Stimulated activated CD4-positive, alpha-beta T cell treated with anti-CD3 and anti-CD28 coated beads, Interleukin-1b, Interleukin-23, amount 100 ng/mL, for 24 hours (primary cell): ENCODE results near the gene SEPTIN12.

ENCODE experiments used
- DNase-seq, 4 experiments: peaks; one replicate each; pipeline ENCODE4 v3.0.0-alpha.2; 2020; ENCODE audit warnings: low read depth in 4 of 4, low spot score in 1 of 4

The SEPTIN12 gene, protein sequence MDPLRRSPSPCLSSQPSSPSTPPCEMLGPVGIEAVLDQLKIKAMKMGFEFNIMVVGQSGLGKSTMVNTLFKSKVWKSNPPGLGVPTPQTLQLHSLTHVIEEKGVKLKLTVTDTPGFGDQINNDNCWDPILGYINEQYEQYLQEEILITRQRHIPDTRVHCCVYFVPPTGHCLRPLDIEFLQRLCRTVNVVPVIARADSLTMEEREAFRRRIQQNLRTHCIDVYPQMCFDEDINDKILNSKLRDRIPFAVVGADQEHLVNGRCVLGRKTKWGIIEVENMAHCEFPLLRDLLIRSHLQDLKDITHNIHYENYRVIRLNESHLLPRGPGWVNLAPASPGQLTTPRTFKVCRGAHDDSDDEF

DNA sequence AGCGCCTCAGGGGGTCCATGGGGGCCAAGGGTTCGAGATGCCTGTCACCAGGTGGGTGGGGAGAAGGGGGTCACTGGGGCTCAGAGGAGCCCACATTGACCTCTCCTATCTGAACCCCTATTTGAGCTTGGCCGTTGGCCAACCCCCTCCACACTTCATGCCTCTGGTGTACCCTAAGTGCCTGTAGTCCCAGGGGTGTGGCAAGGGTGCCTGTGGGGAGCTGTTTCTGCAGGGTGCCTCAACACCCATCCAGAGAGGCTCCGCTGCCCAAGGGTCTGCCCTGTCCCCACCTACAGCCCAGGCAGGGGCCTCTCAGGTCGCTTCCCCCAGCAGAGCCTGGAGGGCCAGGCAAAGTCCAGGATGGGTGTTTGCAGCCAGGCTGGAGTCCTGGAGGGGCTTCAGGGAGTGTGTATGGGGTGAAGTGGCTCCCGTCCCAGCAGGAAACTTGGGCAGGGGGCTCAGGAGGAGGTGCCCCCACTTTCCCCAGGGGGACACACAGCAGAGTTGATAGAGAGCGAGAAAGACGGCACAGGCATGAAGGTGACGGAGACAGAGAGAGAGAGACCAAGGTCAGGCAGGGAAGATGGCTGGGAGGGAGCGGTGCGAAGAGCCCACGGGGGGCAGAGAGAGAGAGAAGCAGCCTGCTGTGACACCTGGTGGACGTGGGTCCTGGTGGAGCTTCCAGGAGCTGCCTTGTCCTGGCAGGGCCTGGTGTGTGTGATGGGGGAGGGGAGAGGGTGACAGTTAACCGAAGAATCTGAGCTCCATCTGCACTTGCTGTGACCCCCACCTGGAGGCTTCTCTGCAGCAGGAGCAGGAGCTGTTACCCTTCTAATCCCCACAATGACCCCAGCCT is at the start of gene SEPTIN12:
Gene SEPTIN12, minus strand, starts transcription at position 719 of the 856 bp plus-strand sequence. Its CDS starts 700 bp downstream, at position 19.
- DNase-seq: no peak

DNA sequence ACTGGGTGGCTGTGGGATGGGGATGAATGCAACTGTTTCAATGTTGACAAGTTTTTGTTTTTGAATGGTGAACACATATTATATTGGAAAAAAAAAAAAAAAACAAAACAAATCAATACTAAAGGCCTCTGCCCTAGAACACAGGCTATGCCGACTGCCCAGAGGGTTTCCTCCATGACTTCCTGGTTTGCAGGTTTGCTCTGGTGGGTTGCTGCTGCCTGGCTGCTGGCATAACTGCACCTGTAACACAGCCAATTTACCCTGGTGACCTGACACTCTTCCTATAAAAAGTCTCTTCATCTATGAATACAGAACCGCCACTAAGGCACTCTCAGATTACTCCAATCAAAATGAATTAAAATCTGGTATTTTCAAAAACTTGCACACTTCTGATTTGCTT is 48.6 kb upstream of the SEPTIN12 start:
- DNase-seq: no peak

DNA sequence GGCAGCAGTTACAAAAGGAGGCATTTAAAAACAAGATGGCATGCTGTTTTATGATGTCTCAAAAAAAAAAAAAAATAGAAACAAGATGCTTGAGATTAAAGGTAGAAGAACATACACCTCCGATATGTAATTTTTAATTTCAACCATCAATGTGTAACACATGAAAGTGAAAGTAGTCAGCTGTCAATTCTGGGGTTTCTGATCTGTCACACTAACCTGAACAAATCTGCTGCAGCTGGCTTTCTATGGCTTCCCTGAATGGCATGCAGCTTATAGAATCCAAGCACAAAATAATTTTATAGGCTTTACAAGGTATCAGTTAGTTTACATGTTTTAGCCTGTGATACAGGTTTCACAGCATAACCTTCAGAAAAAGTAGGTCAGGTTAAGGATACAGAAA is 45.4 kb upstream of the SEPTIN12 start:
- no peak for DNase-seq

DNA sequence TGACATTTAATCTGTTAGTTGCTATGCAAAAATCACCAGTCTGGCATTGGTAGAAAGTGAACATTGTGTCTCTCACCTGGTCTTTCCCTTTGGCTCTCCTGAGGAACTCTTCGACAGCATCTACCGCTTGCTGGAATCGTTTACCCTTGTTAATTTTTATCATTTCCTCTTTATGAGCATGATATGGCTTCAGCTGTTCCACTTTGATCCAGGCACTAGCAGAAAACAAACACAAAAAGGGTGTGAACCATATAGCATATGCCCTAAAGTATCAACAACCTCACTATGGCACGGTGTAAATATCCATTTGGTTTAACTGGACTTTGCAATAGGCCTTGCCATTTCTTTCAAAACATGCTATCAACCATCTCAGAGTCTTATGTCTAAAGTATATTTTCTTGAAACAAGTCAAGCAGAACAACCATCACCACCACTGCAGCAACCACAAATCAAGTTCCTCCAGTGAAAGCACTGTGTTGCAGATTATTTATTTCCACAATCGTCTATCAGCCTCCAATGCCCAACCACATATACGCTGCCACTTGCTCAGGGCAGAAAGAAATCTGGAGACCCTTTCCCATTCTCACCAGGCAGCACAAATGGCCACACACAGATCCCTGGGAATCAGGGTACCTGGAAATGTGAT is 44.7 kb upstream of the SEPTIN12 start:
- DNase-seq: no peak

DNA sequence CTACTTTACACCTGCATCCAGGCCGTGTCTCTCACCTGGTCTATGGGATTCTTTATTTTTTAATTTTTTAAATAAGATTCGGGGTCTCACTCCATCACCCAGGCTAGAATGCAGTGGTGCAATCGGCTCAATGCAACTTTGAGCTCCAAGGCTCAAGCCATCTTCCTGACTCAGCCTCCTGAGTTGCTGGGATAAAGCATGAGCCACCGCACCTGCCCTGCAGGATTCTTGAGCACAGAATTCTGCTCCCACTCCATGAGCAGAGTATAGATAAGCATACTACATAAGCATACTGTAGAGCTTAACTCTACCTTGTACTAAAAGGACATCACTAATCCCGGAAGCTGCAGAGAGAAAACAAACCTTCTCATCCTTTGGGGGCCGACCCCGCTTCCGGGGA is 43.5 kb upstream of the SEPTIN12 start:
- DNase-seq: no peak

DNA sequence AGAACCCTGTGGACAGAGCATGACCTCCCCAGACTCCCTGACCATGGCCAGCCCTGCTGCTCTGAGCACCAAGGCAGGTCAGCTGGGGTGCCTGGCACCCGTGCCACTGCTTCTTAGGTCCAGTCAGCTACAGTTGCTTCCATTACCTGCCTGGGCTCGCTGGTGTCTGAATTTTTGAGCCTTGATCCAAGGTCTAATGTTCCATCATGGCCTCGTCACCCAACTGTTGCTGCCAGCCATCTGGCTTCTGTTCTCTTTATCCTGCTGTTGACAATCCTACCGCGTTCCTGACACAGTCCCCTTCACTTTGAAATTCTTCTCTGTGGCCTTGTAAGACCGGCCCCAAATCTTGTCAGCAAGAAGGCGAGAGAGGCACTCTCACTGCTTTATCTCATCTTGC is 42.3 kb upstream of the SEPTIN12 start:
- no peak for DNase-seq

DNA sequence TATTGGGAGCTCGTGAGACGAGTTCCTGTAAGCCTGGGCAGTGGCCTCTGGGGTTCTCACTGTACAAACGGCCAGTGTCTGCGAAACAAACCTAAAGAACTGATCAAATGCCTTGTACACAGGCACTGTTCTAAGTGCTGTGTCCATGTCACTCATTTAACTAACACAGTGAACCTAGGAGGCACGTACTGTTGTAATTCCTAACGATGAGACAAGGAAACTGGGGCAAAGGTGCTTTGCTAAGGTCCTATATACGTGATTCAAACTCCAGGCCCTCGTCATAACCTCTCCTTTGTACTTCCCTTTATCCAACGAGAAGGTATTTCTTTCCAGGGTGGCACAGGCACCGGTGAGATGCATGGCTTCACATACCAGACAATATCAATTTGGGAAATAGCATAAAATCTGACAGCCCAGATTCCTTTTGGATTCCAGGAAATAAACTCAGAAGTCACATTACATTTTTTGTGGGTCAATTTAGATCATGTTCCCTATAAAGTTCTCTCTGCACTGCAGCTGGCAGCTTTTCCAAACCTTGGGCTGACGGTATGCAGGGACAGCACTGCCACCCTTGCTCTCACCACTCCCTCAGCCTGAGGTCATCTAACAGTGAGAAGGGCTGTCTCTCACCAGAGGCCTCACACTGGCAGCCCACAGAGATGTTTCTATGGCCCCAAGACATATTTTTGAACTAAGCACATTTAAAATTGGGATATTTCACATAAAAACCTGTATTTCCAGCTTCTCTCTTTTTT is 40.6 kb upstream of the SEPTIN12 start:
- DNase-seq: no peak

DNA sequence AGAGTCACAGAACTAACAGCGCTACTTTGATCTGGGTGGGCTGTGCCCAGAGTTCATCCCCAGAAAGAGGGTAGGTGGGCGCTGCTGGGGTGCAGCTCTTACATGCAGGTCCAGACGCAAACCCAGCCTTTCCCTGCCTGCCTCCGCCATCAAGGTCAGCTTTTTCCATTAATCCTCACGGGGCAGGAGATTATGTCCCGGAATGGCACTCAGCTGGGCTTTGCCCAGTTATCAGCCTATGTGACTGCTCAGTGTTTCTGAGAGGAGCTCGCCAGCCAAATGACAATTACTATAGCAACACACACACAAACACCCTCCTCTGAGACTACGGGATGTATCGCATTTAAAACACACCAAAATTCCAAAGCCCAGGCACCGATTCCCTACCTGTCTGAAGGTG is 38.8 kb upstream of the SEPTIN12 start:
- no peak for DNase-seq

DNA sequence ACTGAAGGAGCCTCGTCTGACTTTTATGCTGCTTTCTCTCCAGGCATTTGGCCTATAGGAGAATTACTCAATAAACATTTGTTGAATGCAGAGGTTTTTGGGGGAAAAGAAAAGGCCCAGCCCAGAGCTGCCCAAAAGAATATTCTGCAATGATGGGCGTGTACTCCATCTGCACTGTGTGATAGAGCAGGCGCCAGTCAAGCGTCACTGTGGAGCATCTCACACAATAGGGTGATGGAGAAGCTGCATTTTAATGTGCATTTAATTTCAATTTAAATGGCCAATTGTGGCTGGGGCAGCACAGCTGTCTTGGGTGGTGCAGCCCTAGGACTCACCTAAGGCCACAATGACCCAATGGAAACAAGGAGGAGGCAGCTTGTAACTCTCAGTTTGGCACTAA is 38.4 kb upstream of the SEPTIN12 start:
- DNase-seq: no peak

DNA sequence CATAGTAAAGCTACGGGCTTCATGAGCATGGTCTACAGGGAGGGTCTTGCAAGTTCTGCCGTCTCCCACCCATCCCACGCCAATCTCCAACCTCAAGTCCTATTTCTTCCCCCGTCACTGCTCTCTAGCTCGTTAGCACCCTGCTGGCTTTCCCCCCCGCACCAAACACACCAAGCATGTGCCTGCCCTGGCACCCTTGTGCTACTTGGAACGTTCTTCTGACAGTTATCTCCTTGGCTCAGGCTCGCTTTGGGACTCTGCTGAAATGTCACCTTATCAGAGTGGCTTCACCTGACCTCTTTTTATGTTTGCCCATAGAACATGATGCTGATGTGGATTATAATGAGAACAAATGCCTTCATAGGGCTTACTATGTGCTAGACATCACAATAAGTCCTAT is 37.1 kb upstream of the SEPTIN12 start:
- no peak for DNase-seq

DNA sequence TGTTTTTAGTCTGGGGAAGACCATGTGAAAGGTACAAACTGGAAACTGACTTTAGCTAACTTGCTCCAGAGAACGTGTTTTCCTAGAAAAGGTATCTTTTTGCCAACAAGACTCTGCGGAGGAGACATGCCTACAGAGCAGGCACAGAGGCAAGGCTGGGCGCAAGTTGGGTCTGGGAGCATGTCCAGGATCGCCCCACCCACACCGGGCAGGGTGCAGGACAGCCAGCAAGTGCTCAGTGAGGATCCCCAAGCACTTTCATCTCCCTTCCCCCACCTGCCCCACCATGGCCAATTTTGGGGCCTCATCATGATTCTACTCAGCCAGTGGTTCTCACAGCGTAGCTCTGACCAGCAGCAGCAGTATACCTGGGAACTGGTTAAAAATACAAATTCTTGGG is 32.5 kb upstream of the SEPTIN12 start:
- no peak for DNase-seq

DNA sequence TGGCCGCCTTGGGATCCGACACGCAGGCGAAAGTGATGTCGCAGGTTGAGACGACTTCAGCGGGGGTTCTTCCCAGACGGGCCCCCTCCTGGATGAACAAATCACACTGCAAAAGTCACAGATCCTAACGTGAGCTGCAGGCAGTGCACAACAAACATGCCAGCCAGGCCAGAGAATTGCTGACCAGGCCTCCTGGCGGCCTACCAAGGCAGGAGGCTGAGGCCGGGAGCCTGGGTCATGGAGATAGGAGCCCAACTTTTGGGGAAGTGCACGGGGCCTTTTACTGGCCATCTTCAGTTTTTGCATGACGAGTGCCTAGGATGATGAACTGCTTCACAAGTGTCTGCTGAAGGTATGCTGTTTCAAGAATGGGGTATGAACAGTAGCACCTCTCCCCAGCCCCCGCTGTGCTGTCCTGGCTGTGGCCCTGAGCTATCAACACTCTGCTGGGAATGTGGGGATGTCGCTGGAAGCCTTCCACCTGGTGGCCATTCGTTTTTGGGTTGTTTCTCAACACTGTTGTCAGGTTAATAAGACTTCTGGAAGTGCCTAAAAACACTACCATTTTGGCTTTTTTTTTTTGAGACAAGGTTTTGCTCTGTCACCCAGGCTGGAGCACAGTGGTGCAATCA is 26.5 kb upstream of the SEPTIN12 start:
- DNase-seq: no peak

DNA sequence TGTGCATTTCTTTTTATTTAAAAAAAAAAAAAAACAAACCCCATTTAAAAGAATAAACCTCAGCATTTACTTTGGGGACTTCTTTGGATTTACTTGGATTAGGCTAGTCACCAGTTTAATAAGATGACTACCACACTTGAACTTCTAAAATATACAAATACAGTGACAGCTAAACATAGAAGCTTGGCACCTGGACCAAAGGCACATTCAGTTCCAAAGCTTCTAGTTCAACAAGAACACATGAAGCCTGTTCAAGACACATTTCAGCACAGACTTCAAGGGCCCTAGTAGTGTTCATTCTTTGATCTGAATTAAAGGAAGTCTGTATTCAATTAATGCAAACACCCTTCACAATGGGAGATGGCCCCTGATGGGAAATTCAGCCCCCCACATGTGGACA is 25.9 kb upstream of the SEPTIN12 start:
- DNase-seq: no peak

DNA sequence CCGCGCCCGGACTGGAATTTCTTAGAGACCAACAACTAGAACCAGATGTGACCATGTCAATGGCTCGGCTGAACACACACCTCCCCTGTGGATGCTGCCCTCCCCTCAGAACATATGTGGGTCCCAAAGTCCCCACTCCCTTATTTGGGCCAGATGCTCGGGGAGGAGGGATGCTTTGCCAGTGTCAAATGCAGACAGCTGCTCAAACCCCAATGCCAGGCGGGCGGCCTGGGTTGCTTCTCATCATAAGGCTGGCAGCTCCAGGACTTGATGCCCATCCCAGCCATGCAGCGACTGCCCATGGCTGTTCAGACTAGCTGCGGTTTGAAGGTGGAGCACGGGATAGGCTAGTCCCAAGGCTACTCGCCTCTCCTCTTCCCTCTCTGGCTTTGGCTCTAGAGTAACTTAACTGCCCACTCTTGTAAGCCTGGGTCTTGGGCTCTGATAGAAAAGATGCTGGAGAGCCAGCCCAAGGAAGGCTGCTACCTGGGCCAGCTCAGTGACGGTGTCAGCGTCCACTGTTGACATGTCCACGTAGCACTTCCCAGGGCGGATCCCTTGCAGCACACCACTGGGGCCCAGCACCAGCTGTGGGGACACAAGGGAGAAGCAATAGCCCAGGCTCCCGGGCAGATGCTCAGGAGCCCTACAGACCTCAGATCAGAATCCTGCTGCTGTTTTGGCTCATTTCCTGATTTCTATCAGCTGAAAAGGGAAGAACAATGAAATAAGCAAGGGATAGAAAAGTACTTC is 25.3 kb upstream of the SEPTIN12 start:
- no peak for DNase-seq

DNA sequence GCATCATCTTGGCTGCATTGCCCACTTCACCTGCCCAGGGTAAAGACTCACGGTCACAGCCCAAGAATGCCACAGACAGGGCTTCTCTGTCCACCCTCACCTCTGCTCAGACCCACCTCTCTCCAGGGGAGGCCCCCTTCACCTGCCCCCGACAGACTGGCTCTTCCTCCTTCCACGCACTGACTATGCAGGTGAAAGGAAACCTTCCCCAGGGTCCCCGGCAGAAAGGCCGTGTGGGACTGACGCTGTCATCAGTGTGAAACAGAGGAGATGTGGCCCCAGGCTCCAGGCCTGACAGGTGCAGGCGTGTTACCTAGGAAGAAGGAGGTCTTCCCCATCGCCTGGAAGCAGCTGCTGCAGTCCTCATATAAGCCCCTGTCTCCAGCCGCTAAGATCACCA is 23.6 kb upstream of the SEPTIN12 start:
- DNase-seq: no peak

DNA sequence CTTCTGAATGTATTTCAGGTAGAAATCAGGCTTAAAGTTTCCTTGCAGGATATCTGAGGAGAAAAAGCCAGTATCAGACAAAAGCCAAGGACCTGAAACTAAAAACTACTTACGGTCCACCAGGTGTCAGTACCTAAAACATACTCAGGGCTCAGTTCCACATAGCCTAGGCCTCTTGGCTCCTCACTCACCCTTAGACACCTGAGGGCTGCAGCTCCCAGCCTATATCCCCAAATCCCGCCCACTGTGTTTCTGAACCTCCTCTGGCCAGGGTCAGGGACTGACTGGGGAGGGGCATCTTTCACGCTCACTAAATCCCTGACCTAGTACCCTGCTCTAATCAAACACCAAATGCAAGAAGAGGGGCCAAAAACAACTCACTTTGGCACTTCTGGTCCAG is 23.1 kb upstream of the SEPTIN12 start:
- no peak for DNase-seq

DNA sequence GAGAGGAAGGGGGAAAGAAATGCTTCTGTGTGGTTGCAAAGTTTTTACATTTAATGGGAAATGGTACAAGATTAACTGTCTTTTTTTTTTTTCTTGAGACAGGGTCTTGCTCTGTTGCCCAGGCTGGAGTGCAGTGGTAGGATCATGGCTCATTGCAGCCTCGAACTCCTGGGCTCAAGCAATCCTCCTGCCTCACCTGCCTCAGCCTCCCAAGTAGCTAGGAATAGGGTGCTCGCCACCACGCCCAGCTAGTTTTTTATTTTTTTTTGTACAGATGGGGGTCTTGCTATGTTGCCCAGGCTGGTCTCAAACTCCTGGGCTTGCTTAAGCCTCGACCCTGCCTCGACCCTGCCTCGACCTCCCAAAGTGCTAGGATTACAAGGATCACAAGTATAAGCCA is 18.1 kb upstream of the SEPTIN12 start:
- no peak for DNase-seq

DNA sequence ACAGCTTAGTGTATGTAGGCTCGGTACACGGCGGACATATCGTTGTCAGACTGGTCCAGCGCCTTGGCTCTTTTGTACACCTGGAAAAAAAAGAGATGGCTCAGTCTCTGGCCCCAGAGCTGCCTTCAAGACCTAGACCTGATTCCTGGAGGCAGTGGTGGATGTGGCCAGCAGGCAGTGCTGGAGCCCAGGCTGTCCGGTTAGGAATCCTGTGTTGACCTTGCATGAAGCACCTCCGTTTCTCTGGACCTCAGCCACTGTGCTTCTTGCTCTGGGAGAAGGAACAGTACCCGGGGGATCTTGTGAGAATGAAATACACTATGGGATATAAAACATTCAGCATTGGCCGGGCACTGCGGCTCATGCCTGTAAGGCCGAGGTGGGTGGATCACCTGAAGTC is 17.1 kb upstream of the SEPTIN12 start:
- DNase-seq: no peak

DNA sequence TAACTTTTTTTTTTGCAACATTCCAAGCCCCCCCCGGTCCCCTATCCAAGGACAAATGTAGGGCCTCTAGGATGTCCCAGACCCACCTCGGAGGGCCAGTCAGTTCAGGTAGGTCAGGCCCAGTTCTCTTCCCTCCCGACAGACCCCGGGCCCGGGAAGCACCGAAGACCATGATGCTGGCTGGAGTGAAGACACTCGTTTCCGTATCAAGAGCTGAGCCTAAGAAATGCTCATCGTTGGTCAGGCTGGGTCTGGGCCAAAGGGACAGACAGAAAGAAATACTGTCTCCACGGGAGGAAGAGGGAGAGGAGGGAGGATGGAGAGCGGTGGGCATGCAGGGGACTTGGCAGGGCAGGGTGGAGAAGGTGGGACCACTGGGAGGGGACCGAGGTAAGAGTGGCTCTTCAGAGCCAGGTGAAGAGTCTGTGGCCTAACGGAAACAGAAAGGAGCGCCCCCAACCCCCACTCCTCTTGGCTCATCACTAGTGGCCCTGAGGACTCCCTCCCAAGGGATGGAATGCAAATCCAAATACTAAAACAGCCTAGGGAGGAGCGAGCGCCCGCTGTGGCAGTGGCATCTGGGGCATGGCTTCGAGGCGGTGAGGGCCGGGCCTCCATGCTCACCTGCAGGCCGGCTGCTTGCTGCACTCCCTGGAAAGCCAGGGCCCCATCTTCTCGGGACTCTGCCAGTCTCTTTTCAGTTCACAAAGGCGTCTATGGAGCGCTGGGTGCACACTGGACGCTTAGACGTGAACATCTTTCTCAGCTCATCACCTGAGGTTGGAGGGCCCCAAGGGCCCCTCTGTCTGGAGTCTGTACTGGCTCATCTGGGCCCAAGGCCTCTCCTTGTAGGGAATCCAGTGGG is 16.0 kb upstream of the SEPTIN12 start:
- no peak for DNase-seq
